Heart right ventricle (tissue), 16 donors: ENCODE data around the gene ZNFX1. TPM values are rescaled to one million over a fixed set of nuclear protein-coding genes. Genes with fewer than 3 reads are reported as not detected.
"Not testable (repeated sequence)": the region's sequence is repeated elsewhere in the genome, so short reads cannot be mapped to it uniquely, and the experiment has no call there.

Experiments
- ATAC-seq, 8 donors: fragments of 200-7000 bp; cut with Tn5 transposase; one replicate each; pipeline ENCODE4 v1.9.1; 2020; ENCODE audit warnings: mild to moderate bottlenecking in 8 of 8, moderate library complexity in 8 of 8, moderate number of reproducible peaks in 1 of 8
- DNase-seq, 2 donors: peaks; one replicate each; pipeline ENCODE4 v3.0.0-alpha.2; 2020
- H3K27ac ChIP-seq, 10 donors: fragments of 200-600 bp; sonication (generic) in 2 of 10; one replicate each; pipeline versions ENCODE4 v1.5.0 to v1.8.0; 2020 to 2022; ENCODE audit warnings: mild to moderate bottlenecking in 3 of 10
- H3K27me3 ChIP-seq, 7 donors: fragments of 200-600 bp; one replicate each; pipeline ENCODE4 v1.8.0; 2021 to 2022; ENCODE audit warnings: mild to moderate bottlenecking in 2 of 7
- H3K36me3 ChIP-seq, 9 donors: fragments of 200-600 bp; sonication (generic) in 1 of 9; one replicate each; pipeline versions ENCODE4 v1.5.0 to v1.8.0; 2020 to 2022; ENCODE audit warnings: mild to moderate bottlenecking in 2 of 9
- H3K4me1 ChIP-seq, 9 donors: fragments of 200-600 bp; sonication (generic) in 1 of 9; one replicate each; pipeline versions ENCODE4 v1.5.0 to v1.8.0; 2020 to 2022; ENCODE audit warnings: mild to moderate bottlenecking in 4 of 9
- H3K4me3 ChIP-seq, 10 donors: fragments of 200-600 bp; sonication (generic) in 2 of 10; one replicate each; pipeline versions ENCODE4 v1.5.0 to v1.8.0; 2020 to 2022; ENCODE audit warnings: mild to moderate bottlenecking in 7 of 10, moderate library complexity in 2 of 10
- H3K9me3 ChIP-seq, 11 donors: fragments of 200-600 bp in 10 of 11; sonication (generic) in 2 of 11; one replicate each; pipeline versions ENCODE4 v1.5.0 to v1.8.0; 2013 to 2022; ENCODE audit warnings: mild to moderate bottlenecking in 2 of 11, control low read depth in 1 of 11, moderate library complexity in 1 of 11
- WGBS, 2 donors: extraction: QIAGEN DNeasy Blood & Tissue Kit; methylation state at CpG; one replicate each; pipeline ENCODE4 v1.1.7; 2013; ENCODE audit warnings: inconsistent platforms in 1 of 2; 5-methylcytosine and 5-hydroxymethylcytosine counted together
- intact Hi-C, 10 donors: fragments of 100-400 bp; cut with DNase I; formaldehyde crosslinking; loops; one replicate each; pipeline versions ENCODE4 v1.11.1 to v1.14.2; 2022
- polyA plus RNA-seq, 2 donors: library from polyadenylated mRNA; stranded (reverse); fragments of 200-250 nt; gene quantifications; one replicate each; pipeline ENCODE4 v1.2.3, GENCODE V29; 2013
- total RNA-seq, 10 donors: library from RNA; stranded (reverse); fragmentation: NEBNext Ultra II Directional in 3 of 10; extraction: Animal tissue kit (Norgen Biotek cat#: 25700) in 3 of 10; gene quantifications; one replicate each; pipeline versions ENCODE4 v1.2.1 to v1.2.4, GENCODE V29; 2021 to 2023
- TF ChIP-seq, protein P1 (sequence below), 9 donors: fragments of 200-600 bp; sonication (generic) in 2 of 9; IDR thresholded peaks; one replicate each; pipeline versions ENCODE4 v1.5.0 to v1.8.0; 2021 to 2022; ENCODE audit warnings: antibody characterized with exemption in 9 of 9, mild to moderate bottlenecking in 5 of 9, moderate library complexity in 1 of 9
- donor health status: Arrhythmogenic right ventricular cardiomyopathy.
- donor health status: ischemic (EF 13 %, LVEDD 7.1; RV severe dilation, severe dysfunction).
- donor health status: healthy with polysubstance abuse.
- donor health status: DM: no; HTN: yes; CAD: no.
- donor health status: DM: no; HTN: no; CAD: no.
- donor health status: ischemic (EF 25% LVEDD 6.9; RV normal size, moderate dysfunction).
- donor health status: ischemic (EF 25% LVEDD 5.7; RV mildly dilated, moderate dysfunction).
- donor health status: healthy.
- donor health status: DM: yes; HTN: yes; CAD: no.
- donor health status: Ischemic cardiomyopathy.
- donor health status: ischemic (EF 35%, LVEDD 5.7; RV mildly dilated, moderate dysfunction).
- donor health status: nonischemic (EF 11% LVEDD 7.7; RV severe dilation, severe dysfunction).
- donor health status: DM: yes; HTN: yes; CAD: no.
- donor health status: PGD.
- donor health status: ischemic (EF 29% LVEDD 5.4; RV normal size, mild dysfunction).
- donor health status: nonischemic (EF 23%, LVEDD 6.1; RV moderate dilation, normal function).

The ZNFX1 gene
- total and polyA plus RNA-seq, 12 donors, result 7.8 to 49.5 (median 23.7) TPM

DNA sequence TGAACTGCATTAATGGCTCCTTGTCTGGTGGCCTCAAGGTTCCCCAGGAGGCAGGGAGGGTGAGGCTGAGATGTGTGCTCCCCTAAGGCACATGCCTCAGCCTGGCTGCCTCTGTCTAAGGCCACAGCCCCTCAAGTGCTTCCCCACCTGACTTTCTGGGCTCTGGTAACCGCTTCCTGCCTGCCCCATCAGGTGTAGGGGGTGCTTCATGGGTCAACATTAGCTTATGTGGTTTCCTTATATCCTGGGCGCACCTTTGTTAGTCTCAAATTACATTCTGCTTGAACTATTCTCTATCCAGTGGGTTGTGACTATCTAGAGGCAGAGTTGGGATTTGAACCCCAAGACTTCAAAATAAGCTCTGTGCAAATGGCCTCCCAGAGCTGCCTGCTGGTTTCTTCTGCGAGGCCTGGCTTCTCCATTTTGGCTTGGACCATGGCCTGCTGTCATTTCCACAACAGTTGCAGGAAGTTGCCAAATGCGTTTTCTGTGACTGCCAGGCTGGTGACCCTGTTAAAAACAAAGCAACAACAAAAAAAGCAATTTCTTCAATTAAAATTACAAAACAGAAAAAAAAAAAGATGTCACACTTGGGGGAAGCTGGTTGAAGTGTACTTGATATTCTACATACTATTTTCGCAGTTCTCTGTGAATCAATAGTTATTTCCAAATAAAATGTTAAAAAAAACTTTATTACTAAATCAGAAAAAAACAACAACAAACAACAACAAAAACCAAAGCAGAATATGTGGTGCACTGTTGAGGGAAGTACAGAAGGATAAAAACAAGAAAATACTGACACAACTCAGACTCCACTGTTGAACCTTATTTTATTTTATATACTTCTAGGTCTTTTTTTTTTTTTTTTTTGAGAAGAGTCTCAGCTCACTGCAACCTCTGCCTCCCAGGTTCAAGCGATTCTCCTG is 20.0 kb upstream of the ZNFX1 start:
- no peak for ATAC-seq
- Histone ChIP-seq H3K4me3 (no peak overlapping the region), H3K4me1 (peaks cover 0 to 13% (median 0%) of the 10 kb centered on the region in 9 donors), H3K27me3 (no peaks in the 10 kb centered on the region), H3K36me3 (peaks cover 0 to 11% (median 2%) of the 10 kb centered on the region in 9 donors), H3K27ac (peak overlapping the region in 1 of 10 donors; percentile 77), H3K9me3 (no peaks in the 10 kb centered on the region)
- intact Hi-C loops, result no loop called here
- WGBS, 2 donors, result 84% methylated on average over 6 of the region's 6 CpGs
- TF ChIP-seq, protein P1, sequence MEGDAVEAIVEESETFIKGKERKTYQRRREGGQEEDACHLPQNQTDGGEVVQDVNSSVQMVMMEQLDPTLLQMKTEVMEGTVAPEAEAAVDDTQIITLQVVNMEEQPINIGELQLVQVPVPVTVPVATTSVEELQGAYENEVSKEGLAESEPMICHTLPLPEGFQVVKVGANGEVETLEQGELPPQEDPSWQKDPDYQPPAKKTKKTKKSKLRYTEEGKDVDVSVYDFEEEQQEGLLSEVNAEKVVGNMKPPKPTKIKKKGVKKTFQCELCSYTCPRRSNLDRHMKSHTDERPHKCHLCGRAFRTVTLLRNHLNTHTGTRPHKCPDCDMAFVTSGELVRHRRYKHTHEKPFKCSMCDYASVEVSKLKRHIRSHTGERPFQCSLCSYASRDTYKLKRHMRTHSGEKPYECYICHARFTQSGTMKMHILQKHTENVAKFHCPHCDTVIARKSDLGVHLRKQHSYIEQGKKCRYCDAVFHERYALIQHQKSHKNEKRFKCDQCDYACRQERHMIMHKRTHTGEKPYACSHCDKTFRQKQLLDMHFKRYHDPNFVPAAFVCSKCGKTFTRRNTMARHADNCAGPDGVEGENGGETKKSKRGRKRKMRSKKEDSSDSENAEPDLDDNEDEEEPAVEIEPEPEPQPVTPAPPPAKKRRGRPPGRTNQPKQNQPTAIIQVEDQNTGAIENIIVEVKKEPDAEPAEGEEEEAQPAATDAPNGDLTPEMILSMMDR (IDR thresholded peaks at IDR 0.05), result no peak
- no peak for DNase-seq

DNA sequence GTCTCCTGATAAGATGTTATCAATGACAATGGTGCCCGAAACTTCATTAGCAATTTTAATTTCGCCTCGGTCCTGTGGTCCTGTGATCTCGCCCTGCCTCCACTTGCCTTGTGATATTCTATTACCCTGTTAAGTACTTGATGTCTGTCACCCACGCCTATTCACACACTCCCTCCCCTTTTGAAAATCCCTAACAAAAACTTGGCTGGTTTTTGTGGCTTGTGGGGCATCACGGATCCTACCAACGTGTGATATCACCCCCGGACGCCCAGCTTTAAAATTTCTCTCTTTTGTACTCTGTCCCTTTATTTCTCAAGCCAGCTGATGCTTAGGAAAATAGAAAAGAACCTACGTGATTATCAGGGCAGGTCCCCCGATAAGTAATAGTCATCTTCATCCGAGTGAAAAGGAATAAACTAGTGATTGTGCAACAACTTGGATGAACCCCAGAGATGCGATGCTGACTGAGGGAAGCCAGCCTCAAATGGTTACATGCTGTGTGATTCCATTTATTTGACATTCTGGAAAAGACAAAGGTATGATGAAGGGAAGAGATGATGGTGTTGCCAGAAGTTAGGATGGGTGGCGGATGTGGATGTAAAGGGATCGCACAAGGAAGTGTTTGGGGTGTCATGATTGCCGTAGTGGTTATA is 16.3 kb upstream of the ZNFX1 start:
- Histone ChIP-seq H3K4me1 (peaks cover 0 to 13% (median 0%) of the 10 kb centered on the region in 9 donors), H3K36me3 (peaks cover 0 to 49% (median 34%) of the 10 kb centered on the region in 9 donors)
- DNase-seq, ATAC-seq, H3K4me3 ChIP-seq, H3K27me3 ChIP-seq, intact Hi-C loops, H3K27ac ChIP-seq, H3K9me3 ChIP-seq: not testable (repeated sequence)
- WGBS, 2 donors, result 75% methylated on average over 13 to 15 of the region's 16 CpGs

DNA sequence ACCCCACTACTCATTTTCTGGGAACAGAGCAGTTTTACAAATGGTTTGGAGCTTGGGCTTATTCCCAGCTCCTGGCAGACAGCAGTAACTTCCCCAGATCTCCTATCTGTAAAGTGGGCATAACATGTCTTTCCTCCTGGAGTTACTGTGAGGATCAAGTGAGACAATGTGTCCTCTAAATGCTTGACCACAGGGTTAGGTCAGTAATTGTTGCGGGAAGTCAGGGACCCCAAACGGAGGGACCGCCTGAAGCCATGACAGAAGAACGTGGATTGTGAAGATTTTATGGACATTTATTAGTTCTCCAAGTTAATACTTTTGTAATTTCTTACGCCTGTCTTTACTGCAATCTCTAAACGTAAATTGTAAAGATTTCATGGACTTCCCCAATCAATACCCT is 15.3 kb upstream of the ZNFX1 start:
- ATAC-seq (no peak), DNase-seq (no peak)
- Histone ChIP-seq H3K9me3 (peaks cover 0 to 6% (median 0%) of the 10 kb centered on the region in 11 donors), H3K4me3 (no peak overlapping the region), H3K27me3 (no peaks in the 10 kb centered on the region), H3K27ac (no peak overlapping the region), H3K4me1 (peaks cover 0 to 11% (median 0%) of the 10 kb centered on the region in 9 donors), H3K36me3 (peaks cover 0 to 59% (median 44%) of the 10 kb centered on the region in 9 donors)
- 96 to 98% methylated on average over 6 of the region's 6 CpGs for WGBS, 2 donors
- TF ChIP-seq, protein P1 (IDR thresholded peaks at IDR 0.05), result no peak
- intact Hi-C loops, result no loop called here

DNA sequence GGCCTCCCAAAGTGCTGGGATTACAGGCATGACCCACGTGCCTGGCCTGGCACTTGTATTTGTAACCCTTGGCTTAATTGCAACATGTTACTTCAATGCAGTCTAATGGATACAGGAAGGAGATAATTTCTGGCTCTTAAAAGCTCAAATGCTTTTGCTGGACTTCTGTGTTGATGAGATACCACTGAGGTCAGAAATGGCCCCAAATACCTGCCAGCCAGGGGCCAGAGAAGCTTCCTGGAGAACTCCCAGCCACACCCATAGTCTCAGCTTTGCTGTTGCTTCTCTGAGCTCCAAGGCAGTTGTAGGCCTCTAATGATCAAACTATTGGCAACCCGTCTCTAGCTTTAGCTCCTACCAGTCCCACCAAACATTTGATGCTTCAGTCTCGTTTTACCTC is 14.2 kb upstream of the ZNFX1 start:
- ATAC-seq, result no peak
- Histone ChIP-seq H3K4me1 (peaks cover 0 to 4% (median 0%) of the 10 kb centered on the region in 9 donors), H3K4me3 (no peak overlapping the region), H3K36me3 (peaks cover under 1 to 70% (median 55%) of the 10 kb centered on the region in 9 donors), H3K9me3 (peaks cover 0 to 17% (median 9%) of the 10 kb centered on the region in 11 donors), H3K27me3 (no peaks in the 10 kb centered on the region), H3K27ac (no peak overlapping the region)
- TF ChIP-seq, protein P1 (IDR thresholded peaks at IDR 0.05), result no peak
- no peak for DNase-seq
- WGBS, 2 donors, result 54 to 75% methylated on average over 3 of the region's 3 CpGs
- intact Hi-C loops, result no loop called here
